Adrenal gland (tissue), 12 donors: ENCODE measurements around the gene PRMT9. TPM values are rescaled to one million over a fixed set of nuclear protein-coding genes. Genes with fewer than 3 reads are reported as not detected.

Experiments used
- DNase-seq, 7 donors: peaks; one replicate each; pipeline ENCODE4 v3.0.0-alpha.2; 2019 to 2020
- H3K27ac ChIP-seq, 5 donors: fragments of 200-600 bp; sonication (generic) in 4 of 5; 1 replicate in 3 of 5; 2 replicates in 2 of 5; pipeline versions ENCODE4 v1.5.1 to v1.8.0; 2016 to 2020; ENCODE audit warnings: mild to moderate bottlenecking in 1 of 5
- H3K27me3 ChIP-seq: fragments of 200-600 bp; 2 replicates; pipeline ENCODE4 v1.8.0; 2021
- H3K36me3 ChIP-seq, 2 donors: fragments of 200-600 bp; replicated peaks in 1 of 2; 1 replicate in 1 of 2; 2 replicates in 1 of 2; pipeline versions ENCODE4 v1.5.1 to v1.8.0; 2018 to 2022
- H3K4me1 ChIP-seq, 2 donors: fragments of 200-600 bp; replicated peaks in 1 of 2; 1 replicate in 1 of 2; 2 replicates in 1 of 2; pipeline versions ENCODE4 v1.5.1 to v1.8.0; 2018 to 2021
- H3K4me3 ChIP-seq, 4 donors: fragments of 200-600 bp; sonication (generic) in 3 of 4; one replicate each; pipeline ENCODE4 v1.5.1; 2016 to 2018
- H3K9me3 ChIP-seq, 3 donors: fragments of 200-600 bp; sonication (generic) in 1 of 3; replicated peaks in 1 of 3; 1 replicate in 2 of 3; 2 replicates in 1 of 3; pipeline versions ENCODE4 v1.5.1 to v1.8.0; 2016 to 2021
- CTCF ChIP-seq, 6 experiments: fragments of 450-650 bp in 4 of 6; fragments of 200-600 bp in 2 of 6; sonication (generic) in 1 of 6; IDR thresholded peaks; 1 replicate in 5 of 6; 2 replicates in 1 of 6; pipeline versions ENCODE4 v1.5.1 to v1.8.0; 2016 to 2021; ENCODE audit warnings: antibody characterized with exemption in 6 of 6, mild to moderate bottlenecking in 2 of 6, moderate library complexity in 1 of 6
- POLR2A ChIP-seq, 2 donors: fragments of 450-650 bp; IDR thresholded peaks; one replicate each; pipeline ENCODE4 v1.6.1; 2017; ENCODE audit warnings: antibody characterized with exemption in 2 of 2, mild to moderate bottlenecking in 2 of 2, moderate library complexity in 1 of 2
- WGBS, 4 donors: extraction: QIAGEN DNeasy Blood & Tissue Kit in 2 of 4; methylation state at CpG; one replicate each; pipeline versions ENCODE4 v1.1.5 to v1.1.7; 2013 to 2017; 5-methylcytosine and 5-hydroxymethylcytosine counted together
- intact Hi-C, 2 donors: fragments of 100-400 bp; cut with DNase I; formaldehyde crosslinking; loops; one replicate each; pipeline versions ENCODE4 v1.14.1 to v1.15.0; 2022 to 2023
- polyA plus RNA-seq, 3 donors: library from polyadenylated mRNA; stranded (reverse); fragments of 200-250 nt in 2 of 3; fragments of 350-450 nt in 1 of 3; fragmentation: Illumina TruSeq in 1 of 3; extraction: RNeasy Lipid Tissue Mini Kit (QIAGEN cat#74804) in 1 of 3; gene quantifications; one replicate each; pipeline ENCODE4 v1.2.3, GENCODE V29; 2013 to 2014
- total RNA-seq, 9 donors: library from RNA; depleted of rRNA in 4 of 9; stranded (reverse); fragments of >200 nt in 4 of 9; fragments of 120-200 nt in 1 of 9; fragmentation: NEBNext Ultra II Directional in 1 of 9; extraction: Animal tissue kit (Norgen Biotek cat#: 25700) in 1 of 9; gene quantifications; one replicate each; pipeline versions ENCODE4 v1.1.0 to v1.2.4, GENCODE V29; 2013 to 2023
- donor health status: healthy with polysubstance abuse.
- donor health status: Bipolar disorder and iron deficiency.
- donor health status: DM: yes; HTN: yes; CAD: no.
- donor health status: DM: no; HTN: no; CAD: no.
- donor health status: DM: no; HTN: no; CAD: no.
- donor health status: DM: yes; HTN: yes; CAD: no.

PRMT9 gene
- total and polyA plus RNA-seq, 12 donors = 5.4 to 19.6 (median 11.3) TPM

GRCh38 chr4:147645099-147645498 is 38.9 kb downstream of the PRMT9 start:
- intact Hi-C loops = no loop called here
- H3K27ac ChIP-seq = no peak overlapping the region
- TF ChIP-seq POLR2A (IDR thresholded peaks at IDR 0.05) (no peak), CTCF (IDR thresholded peaks at IDR 0.05) (no peak)

GRCh38 chr4:147644471-147644870 is 39.5 kb downstream of the PRMT9 start:
- TF ChIP-seq CTCF (IDR thresholded peaks at IDR 0.05) (no peak), POLR2A (IDR thresholded peaks at IDR 0.05) (no peak)
- no peak for DNase-seq
- Histone ChIP-seq H3K4me1 (peaks cover 9 to 21% of the 10 kb centered on the region in 2 donors), H3K36me3 (peaks cover 0 to 10% of the 10 kb centered on the region in 2 donors), H3K27me3 (no peaks in the 10 kb centered on the region), H3K27ac (no peak overlapping the region), H3K9me3 (no peaks in the 10 kb centered on the region), H3K4me3 (no peak overlapping the region)
- 75 to 94% (median 85%) methylated on average over 3 of the region's 3 CpGs for WGBS, 4 donors
- intact Hi-C loops = no loop called here

More at GRCh38 chr4:147645099-147645498, 38.9 kb downstream of the PRMT9 start:
- no peak overlapping the region for H3K4me3 ChIP-seq
- H3K9me3 ChIP-seq = no peaks in the 10 kb centered on the region
- peaks cover 9 to 21% of the 10 kb centered on the region in 2 donors for H3K4me1 ChIP-seq
- no peaks in the 10 kb centered on the region for H3K27me3 ChIP-seq
- H3K36me3 ChIP-seq = peaks cover 0 to 10% of the 10 kb centered on the region in 2 donors
- no peak for DNase-seq

GRCh38 chr4:147643616-147644015 is 40.3 kb downstream of the PRMT9 start:
- intact Hi-C loops = no loop called here
- H3K9me3 ChIP-seq = no peaks in the 10 kb centered on the region
- WGBS, 4 donors = 94 to 100% (median 100%) methylated on average over 1 of the region's 1 CpG
- H3K27ac ChIP-seq = no peak overlapping the region
- H3K4me1 ChIP-seq = peaks cover 9 to 21% of the 10 kb centered on the region in 2 donors
- peaks cover 0 to 10% of the 10 kb centered on the region in 2 donors for H3K36me3 ChIP-seq
- H3K4me3 ChIP-seq = no peak overlapping the region
- no peak for DNase-seq
- TF ChIP-seq CTCF (IDR thresholded peaks at IDR 0.05) = no peak
- TF ChIP-seq POLR2A (IDR thresholded peaks at IDR 0.05) = no peak
- H3K27me3 ChIP-seq = no peaks in the 10 kb centered on the region

GRCh38 chr4:147640331-147640730 is 43.6 kb downstream of the PRMT9 start:
- intact Hi-C loops = no loop called here
- WGBS, 4 donors = 98 to 100% (median 100%) methylated on average over 1 of the region's 1 CpG
- TF ChIP-seq CTCF (IDR thresholded peaks at IDR 0.05) = no peak
- no peak for TF ChIP-seq POLR2A (IDR thresholded peaks at IDR 0.05)
- H3K4me1 ChIP-seq = peaks cover 0 to 7% of the 10 kb centered on the region in 2 donors
- H3K36me3 ChIP-seq = peaks cover 0 to 25% of the 10 kb centered on the region in 2 donors
- no peaks in the 10 kb centered on the region for H3K27me3 ChIP-seq
- no peak for DNase-seq
- no peaks in the 10 kb centered on the region for H3K9me3 ChIP-seq
- no peak overlapping the region for H3K27ac ChIP-seq
- H3K4me3 ChIP-seq = no peak overlapping the region
